ENCODE results near the gene RASA1. TPM values are rescaled to one million over a fixed set of nuclear protein-coding genes. Genes with fewer than 3 reads are reported as not detected.
A peak's percentile ranks its signal among the peaks of the same experiment; 100 is the strongest.

RASA1 gene
- total and polyA plus RNA-seq, 2 experiments from 2014 or later: 9.3 to 35.0 TPM

DNA sequence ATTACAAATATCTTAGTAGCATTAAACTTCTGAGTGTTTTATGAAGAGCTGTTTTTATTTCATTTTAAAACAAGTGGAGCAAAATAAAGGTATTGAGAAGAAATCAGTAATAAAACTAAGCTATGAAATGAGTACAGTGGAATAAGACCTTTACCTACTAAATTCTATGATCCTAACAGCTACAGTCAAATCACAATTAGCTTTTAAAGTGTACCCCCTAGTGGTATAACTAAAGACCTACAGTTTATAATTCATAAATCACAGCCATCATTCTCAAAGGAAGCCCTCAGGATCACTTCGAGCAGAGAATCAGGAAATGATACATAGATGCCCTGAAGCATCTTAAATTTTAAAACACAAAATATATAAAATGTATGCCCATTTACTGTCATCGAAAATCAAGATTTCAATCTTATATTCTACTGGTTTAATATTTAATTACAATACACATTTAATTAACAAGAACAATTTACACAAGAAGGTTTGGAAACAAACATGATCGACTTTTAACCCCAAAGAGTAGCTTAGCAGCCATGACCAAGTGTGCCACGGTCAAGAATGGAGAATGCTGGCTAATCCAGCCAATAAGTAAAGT, 132.7 kb downstream of the RASA1 start:
- no peaks in the 10 kb centered on the region for H3K4me1 Mint-ChIP-seq
- H3K27ac ChIP-seq (ENCODE audit: low read depth): no peak overlapping the region
- no peak overlapping the region for H3K4me3 ChIP-seq
- DNase-seq (ENCODE audit: low spot score) (peak; percentile 55), ATAC-seq (peak; percentile 26; the same call in 1 of the 3 replicates)
- no peaks in the 10 kb centered on the region for H4K20me1 ChIP-seq (replicated peaks; ENCODE audit: insufficient read depth)
- H3K9me2 ChIP-seq (ENCODE audit: insufficient read depth): no peaks in the 10 kb centered on the region
- H3K79me2 ChIP-seq (replicated peaks; ENCODE audit: insufficient read depth): no peaks in the 10 kb centered on the region
- H3K27me3 ChIP-seq (ENCODE audit: insufficient read depth): no peaks in the 10 kb centered on the region
- no peaks in the 10 kb centered on the region for H3K27me3 Mint-ChIP-seq (ENCODE audit: insufficient read depth, low read depth, poor library complexity)
- H3K36me3 ChIP-seq (ENCODE audit: insufficient read depth): peaks cover 43% of the 10 kb centered on the region; the same call in 1 of the 2 replicates
- no peaks in the 10 kb centered on the region for H3K4me1 ChIP-seq (ENCODE audit: insufficient read depth)
- TF ChIP-seq EZH2 (IDR thresholded peaks at IDR 0.05; ENCODE audit: low read depth, unreplicated experiment): no peak
- TF ChIP-seq, protein P1, sequence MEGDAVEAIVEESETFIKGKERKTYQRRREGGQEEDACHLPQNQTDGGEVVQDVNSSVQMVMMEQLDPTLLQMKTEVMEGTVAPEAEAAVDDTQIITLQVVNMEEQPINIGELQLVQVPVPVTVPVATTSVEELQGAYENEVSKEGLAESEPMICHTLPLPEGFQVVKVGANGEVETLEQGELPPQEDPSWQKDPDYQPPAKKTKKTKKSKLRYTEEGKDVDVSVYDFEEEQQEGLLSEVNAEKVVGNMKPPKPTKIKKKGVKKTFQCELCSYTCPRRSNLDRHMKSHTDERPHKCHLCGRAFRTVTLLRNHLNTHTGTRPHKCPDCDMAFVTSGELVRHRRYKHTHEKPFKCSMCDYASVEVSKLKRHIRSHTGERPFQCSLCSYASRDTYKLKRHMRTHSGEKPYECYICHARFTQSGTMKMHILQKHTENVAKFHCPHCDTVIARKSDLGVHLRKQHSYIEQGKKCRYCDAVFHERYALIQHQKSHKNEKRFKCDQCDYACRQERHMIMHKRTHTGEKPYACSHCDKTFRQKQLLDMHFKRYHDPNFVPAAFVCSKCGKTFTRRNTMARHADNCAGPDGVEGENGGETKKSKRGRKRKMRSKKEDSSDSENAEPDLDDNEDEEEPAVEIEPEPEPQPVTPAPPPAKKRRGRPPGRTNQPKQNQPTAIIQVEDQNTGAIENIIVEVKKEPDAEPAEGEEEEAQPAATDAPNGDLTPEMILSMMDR (conservative IDR thresholded peaks at IDR 0.05; ENCODE audit: low read depth in 2 of 2): peak in 1 of 2 experiments; percentile 79; a peak in 3 of 4 replicates
- H2AFZ ChIP-seq: no peak overlapping the region
- no peak overlapping the region for H3K4me3 Mint-ChIP-seq
- H3F3A ChIP-seq (replicated peaks; ENCODE audit: low read depth): no peaks in the 10 kb centered on the region
- peaks cover 2% of the 10 kb centered on the region; the same call in 1 of the 3 replicates for H3K9me3 Mint-ChIP-seq
- no peak overlapping the region for H3K27ac Mint-ChIP-seq
- H3K36me3 Mint-ChIP-seq (ENCODE audit: low read depth): peaks cover 86% of the 10 kb centered on the region
- no peak overlapping the region for H3K4me2 ChIP-seq

DNA sequence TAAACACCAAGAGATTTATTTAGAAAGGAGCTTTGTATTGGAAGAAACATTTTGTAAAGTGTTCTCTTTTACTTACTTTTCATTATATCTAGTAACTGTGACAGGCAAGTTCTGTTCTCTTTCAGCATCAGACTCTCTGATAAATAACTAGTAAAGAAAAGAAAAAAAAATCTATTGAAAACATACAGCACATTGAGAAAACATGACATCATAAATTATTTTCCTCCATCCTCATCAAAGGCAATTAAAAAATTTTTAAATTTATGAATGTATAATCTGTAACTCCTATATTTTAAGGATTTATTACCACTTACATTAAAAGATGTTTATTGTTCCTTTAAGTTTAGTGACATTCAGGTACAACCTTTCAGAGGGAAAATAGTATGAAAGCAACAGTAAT, 133.9 kb downstream of the RASA1 start:
- no peaks in the 10 kb centered on the region for H3F3A ChIP-seq (replicated peaks; ENCODE audit: low read depth)
- TF ChIP-seq ZNF114 (CRISPR knock-in tag; IDR thresholded peaks at IDR 0.05): no peak
- TF ChIP-seq, protein P1 (conservative IDR thresholded peaks at IDR 0.05; ENCODE audit: low read depth in 2 of 2): no peak
- TF ChIP-seq EZH2 (IDR thresholded peaks at IDR 0.05; ENCODE audit: low read depth, unreplicated experiment): no peak
- TF ChIP-seq EZH2phosphoT487 (IDR thresholded peaks at IDR 0.05; ENCODE audit: unreplicated experiment): no peak
- H4K20me1 ChIP-seq (replicated peaks; ENCODE audit: insufficient read depth): 0 out of 2 replicates have a peak, but pooled peaks cover 4% of the 10 kb centered on the region
- no peaks in the 10 kb centered on the region for H3K27me3 ChIP-seq (ENCODE audit: insufficient read depth)
- H3K4me1 ChIP-seq (ENCODE audit: insufficient read depth): no peaks in the 10 kb centered on the region
- H3K36me3 ChIP-seq (ENCODE audit: insufficient read depth): peaks cover 49% of the 10 kb centered on the region; the same call in 1 of the 2 replicates
- H3K4me2 ChIP-seq: no peak overlapping the region
- no peak overlapping the region for H3K4me3 ChIP-seq
- DNase-seq (ENCODE audit: low spot score): no peak
- H3K9me3 Mint-ChIP-seq: peaks cover 2% of the 10 kb centered on the region; the same call in 1 of the 3 replicates
- no peaks in the 10 kb centered on the region for H3K4me1 Mint-ChIP-seq
- H2AFZ ChIP-seq: no peak overlapping the region
- no peaks in the 10 kb centered on the region for H3K9me2 ChIP-seq (ENCODE audit: insufficient read depth)
- ATAC-seq: no peak
- no peaks in the 10 kb centered on the region for H3K79me2 ChIP-seq (replicated peaks; ENCODE audit: insufficient read depth)
- H3K27ac Mint-ChIP-seq: no peak overlapping the region
- H3K36me3 Mint-ChIP-seq (ENCODE audit: low read depth): peaks cover 89% of the 10 kb centered on the region
- H3K27ac ChIP-seq (ENCODE audit: low read depth): no peak overlapping the region
- H3K27me3 Mint-ChIP-seq (ENCODE audit: insufficient read depth, low read depth, poor library complexity): no peaks in the 10 kb centered on the region
- no peak overlapping the region for H3K4me3 Mint-ChIP-seq
